OCI-LY7 (cell line): Measurements from ENCODE around the gene TRIO.

Experiments used
- CTCF ChIP-seq: fragments of 200-600 bp; sonication (generic); conservative IDR thresholded peaks from 2 replicates; pipeline ENCODE4 v1.5.1; 2014; ENCODE audit warnings: mild to moderate bottlenecking, antibody characterized with exemption, low read length, moderate library complexity, mixed read lengths
- EZH2phosphoT487 ChIP-seq: fragments of 200-600 bp; sonication (generic); IDR thresholded peaks from 2 replicates; pipeline ENCODE4 v1.6.1; 2018; ENCODE audit warnings: low read depth, borderline replicate concordance, mild to moderate bottlenecking, mixed run types, antibody characterized with exemption, low read length, moderate library complexity, mixed read lengths

- no peak for TF ChIP-seq CTCF
- TF ChIP-seq EZH2phosphoT487, result no peak
These were observed 25.1 kb downstream of the TRIO start for GRCh38 chr5:14168144-14168792.
